GM18858 (cell line): ENCODE data around the gene TLK2.

ENCODE experiments used
- ATAC-seq: cut with Tn5 transposase; IDR thresholded peaks from one replicate; pipeline ENCODE4 v1.9.1; 2021; ENCODE audit not compliant: unreplicated experiment

TLK2 gene

DNA sequence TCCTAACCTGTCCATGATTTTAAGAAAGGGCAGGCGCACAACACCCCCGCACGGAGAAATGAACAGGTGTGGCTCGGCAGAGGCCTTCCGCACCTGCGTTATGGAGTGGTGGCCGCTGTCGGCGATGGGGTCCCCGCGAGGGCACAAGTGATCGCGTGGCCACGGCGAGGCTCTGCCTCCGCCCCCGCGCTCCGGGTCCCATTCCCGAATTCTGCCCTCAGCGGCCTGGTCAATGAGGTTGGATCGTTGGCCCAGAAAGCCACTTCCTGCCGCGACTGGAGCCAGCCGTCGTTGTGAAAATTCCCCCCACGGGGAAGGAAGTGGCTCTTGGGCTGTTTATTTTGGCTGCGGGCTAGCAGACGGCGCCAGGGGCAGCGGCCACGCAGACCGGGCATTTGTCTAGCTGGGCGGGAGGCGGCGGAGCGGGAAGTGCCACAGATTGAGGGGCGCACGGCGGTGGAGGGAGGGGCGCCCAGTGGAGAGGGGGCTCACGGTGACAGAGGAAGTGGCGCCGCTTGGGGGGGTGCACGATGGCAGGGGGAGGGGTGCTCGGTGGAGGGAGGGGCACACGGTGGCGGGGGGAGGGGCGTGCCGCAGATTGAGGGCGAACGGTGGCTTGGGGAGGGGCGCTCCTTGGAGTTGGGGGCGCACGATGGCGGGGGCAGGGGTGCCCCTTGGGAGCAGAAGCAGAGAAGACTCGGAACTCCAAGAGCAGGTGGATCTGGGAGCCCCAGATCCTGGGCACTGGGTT lies 173.8 kb downstream of the TLK2 start:
- ATAC-seq: no peak

- ATAC-seq: peak; percentile 81
Measured at GRCh38 chr17:62653002-62653825, 174.6 kb downstream of the TLK2 start.

DNA sequence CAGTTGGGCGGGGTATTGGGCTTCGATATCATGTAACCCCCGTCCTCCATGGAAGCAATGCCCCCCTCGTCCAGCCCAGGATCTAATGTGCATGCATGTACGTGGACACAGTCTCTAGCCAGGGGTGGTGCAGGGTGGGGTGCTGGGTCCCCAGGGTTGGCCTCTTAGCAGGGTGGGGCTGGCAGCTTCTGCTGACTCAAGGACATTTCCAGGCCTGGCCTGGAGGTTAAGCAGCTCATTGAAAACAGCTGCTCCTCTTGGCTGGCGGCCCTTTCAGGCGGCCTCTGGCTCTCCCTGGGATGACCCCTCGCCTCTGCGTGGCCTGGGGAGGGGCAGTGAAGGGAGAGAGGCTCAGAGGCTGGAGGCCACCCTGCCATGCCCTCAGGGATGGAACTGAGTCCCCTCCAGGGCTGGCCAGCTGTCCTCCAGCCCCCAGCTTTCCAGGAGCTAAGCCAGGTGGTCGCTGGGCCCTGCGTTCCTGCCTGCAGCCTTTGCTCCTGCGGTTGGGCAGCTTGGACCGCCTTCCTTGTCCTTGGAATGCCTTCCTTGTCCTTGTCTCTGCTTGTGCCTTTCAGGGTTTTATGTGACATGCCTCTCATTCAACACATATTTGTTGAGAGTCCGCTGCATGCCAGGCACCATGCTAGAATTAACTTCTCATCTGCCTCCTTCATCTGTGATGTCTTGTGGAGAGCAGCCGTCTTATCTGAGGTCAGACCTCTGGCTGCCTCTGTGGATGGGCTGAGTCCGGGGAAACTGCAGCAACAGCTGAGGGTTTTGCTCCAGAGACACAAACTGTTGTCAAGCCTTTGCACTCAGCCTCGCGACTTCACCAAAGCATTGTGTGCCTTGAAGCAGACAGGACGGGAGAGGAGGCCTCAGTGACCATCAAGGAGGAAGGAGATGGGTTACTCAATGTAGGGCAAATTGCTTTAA lies 175.5 kb downstream of the TLK2 start:
- no peak for ATAC-seq

GRCh38 chr17:62655656-62656055 lies 177.0 kb downstream of the TLK2 start:
- no peak for ATAC-seq

DNA sequence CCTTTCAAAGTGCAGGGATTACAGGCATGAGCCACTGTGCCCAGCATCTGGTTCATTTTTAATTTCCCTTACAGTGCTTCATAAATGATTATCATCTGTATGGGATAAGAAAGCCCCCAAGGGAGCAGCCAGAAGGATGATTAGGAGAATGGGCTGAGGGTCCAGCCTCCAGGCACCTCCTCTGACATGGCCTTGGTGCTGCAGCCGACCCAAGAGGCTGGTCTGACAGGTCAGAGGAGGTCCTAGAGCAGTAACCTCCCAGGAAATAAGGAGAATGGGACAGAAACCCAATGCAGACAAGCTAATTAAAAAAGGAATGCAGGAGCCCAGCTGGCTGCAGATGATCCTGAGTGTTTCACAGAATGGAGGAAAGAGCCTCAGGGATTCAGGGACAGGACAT lies 177.8 kb downstream of the TLK2 start:
- no peak for ATAC-seq

- no peak for ATAC-seq
Measured at GRCh38 chr17:62657145-62657665, 178.6 kb downstream of the TLK2 start.

DNA sequence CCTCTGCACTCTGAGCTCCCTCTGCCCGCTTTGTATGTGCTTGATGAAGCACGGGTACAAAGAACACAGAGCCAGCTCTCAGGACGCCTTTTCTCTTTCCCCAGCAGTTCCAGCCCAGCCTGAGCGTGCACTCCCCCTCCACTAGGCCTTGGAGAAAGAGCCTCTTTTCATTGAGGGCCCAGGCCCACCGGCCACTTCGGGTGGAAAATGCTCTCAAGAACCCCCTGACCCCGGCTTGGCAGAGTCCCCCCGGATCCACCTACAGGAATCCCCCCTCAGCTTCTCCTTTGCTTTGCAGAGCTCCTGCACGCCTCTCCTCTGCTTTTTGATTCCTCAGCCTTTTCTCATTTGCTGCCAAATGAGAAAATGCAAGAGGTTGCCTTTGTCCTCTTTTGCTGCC lies 179.1 kb downstream of the TLK2 start:
- ATAC-seq: no peak

DNA sequence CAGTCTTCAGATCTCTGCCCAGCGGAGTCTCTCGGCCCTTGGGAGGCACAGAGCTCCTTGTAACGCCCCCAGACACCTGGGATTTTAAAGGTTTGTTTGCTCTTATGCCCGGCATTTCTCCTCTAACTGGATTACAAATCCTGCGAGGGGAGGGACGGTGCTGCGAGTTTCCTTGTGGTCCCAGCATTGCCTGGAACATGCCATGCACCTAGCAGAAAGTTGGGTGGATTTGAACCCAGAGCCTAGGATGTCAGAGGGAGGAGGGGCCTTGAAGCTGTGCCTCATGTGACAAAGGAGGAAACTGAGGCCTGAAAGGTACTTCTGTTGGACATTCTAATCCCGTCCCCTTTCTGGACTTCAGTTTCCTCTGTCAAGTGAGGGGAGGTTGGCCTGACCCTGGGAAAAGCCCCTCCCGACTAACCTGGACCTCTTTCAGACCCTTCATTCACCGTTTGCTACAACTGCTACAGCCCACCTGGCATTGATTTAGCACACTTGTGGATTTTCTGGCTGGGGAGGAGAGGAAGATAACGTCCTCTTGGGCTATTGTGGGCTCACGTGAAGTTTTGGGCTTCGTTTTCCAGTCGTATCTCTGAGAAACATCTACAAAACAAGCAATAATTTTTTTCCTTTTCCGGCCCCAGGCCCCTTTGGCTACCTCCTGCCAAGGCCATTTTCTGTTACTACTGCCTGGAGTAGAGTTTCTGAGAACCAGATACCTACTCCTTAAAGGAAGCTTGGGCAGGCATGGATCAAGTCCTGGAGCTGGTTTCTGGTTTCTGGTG lies 179.7 kb downstream of the TLK2 start:
- ATAC-seq: no peak

DNA sequence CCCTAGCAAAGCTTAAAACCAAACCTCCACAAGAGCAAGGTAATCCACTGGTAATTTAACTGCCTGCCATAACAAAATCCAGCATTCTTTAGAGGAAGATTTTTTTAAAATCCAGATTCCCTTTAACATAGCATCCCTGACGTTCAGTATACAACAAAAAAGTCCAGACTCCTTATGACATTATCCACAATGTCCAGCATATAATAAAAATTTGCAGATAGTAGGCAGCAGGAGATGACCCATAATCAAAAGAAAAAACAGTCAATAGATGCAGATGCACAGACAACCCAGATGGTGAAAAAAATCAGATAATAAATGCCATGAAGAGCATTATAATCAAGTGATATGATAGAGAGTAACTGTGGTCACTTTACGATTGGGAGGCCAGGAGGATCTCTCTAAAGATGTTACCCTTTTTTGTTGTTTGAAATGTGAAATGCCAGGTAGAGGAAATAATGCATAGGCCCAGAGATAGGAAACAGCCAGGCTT lies 182.0 kb downstream of the TLK2 start:
- no peak for ATAC-seq

- no peak for ATAC-seq
Measured at GRCh38 chr17:62661337-62661736, 182.7 kb downstream of the TLK2 start.

DNA sequence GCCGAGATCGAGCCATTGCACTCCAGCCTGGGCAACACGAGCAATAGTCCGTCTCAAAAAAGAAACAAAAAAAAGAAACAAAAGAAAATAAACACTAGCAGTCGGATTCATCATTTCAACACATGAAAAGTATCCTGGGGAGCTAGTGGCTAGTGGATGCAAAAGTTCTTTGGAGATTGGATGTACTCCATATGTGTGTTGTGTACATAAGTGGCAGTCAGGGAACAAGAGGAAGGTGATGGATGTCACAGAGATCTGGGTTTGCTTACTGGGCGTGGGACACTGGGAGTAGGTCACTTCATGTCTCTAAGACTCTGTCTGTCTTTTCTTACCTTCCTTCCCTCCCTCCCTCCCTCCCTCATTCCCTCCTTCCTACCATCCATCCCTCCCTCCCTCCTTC lies 184.2 kb downstream of the TLK2 start:
- ATAC-seq: no peak
